Stimulated activated CD4-positive, alpha-beta T cell treated with anti-CD3 and anti-CD28 coated beads, TNF-alpha, amount 100 ng/mL, for 48 hours (primary cell): ENCODE measurements around the gene MYBBP1A.

Experiments used
- DNase-seq, 3 donors: peaks; one replicate each; pipeline ENCODE4 v3.0.0-alpha.2; 2020; ENCODE audit warnings: low read depth in 3 of 3

The MYBBP1A gene

DNA sequence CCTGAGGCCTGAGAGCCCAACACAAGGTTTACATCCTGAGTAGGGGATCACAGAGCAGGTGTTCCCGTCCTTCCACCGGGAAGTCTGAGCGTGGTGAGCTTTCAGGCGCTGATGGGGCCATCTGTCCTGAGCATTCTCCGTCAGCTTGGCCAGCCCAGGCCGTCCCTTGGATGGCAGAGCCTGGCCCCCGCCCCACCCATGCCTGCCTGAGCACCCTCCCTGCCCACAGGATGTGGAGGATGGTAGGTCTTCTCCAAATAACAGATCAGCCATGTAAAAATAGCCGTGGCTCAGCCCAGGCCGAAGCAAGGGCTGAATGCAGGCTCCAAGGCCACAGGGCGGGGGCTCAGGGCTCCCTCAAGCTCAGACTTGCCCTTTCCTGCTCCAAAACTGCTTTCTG, 36.3 kb downstream of the MYBBP1A start:
- DNase-seq, result no peak

DNA sequence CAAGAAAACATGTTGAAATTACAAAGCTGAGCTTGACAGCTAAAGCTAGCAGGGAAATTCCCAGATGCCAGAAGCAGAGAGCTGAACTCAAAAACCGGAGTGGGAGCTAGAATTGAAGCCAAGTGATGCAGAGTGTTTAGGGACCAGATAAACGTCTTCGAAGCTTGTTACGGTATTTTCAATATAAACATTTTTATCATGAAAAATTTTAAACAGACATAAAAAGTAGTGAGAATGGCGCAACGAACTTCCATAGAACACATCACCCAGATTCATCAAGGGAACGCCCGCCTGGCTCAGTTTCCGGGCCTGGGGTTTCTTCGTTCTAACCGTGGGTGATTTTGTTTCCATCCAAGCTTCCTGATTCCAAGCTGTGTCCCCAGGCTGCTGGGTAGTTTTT, 38.4 kb downstream of the MYBBP1A start:
- no peak for DNase-seq

DNA sequence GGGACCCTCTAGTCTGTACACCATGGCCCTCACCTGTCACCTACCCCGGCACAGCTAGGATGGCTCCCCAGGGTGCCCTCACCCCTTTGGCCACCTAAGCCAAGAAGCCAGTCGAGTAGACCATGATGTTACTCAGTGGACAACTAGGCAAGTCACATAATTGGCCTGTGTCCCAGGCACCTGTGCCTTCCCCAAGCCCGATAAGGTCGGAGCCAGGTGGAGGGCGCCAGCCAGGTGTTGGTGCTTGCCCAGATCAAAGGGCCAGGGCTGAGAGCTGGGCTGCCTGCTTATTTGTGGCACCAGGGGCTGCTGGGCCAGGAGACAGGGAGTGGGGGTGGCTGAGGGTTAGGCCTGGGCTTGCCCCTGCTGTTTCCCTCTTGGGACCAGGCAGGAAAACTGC, 39.7 kb downstream of the MYBBP1A start:
- no peak for DNase-seq

DNA sequence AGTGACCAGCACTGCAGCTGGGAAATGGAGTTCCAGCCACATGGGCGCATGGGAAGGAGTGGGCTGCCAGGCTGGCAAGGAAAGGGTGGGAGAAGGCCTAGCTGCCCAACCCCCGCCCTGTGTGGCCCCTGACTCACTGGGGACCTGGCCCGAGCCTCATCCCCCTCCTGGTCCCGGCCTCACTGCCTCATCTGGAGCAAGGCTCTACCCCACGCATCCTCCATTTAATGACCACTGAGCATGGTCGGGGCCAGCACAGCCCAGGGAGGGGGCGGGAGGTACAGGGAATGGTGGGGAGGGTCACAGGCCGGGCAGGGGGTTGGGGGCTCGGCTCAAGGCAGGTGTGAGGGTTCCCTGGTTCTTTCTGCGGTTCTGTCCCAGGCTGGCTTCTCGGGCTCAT, 40.4 kb downstream of the MYBBP1A start:
- DNase-seq, result no peak

DNA sequence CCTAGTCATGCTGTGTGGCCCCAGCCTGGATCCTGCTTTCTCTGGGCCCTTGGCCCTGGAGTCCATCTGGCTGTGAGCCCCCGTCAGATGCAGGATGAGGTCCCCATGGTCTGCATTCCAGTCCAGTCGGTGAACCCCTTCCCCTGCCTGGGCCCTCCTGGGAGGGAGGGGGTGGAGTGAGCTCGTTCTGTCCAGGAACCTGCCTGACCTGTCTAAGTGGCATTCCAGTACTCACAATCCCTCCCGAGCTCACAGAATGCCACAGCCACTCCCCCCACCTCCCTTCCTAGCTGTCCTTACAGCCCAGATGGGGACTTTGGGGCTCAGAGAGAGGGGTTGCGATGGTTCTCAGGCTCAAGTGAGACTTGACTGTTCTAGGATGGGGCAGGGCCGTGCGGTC, 41.0 kb downstream of the MYBBP1A start:
- DNase-seq, result no peak

DNA sequence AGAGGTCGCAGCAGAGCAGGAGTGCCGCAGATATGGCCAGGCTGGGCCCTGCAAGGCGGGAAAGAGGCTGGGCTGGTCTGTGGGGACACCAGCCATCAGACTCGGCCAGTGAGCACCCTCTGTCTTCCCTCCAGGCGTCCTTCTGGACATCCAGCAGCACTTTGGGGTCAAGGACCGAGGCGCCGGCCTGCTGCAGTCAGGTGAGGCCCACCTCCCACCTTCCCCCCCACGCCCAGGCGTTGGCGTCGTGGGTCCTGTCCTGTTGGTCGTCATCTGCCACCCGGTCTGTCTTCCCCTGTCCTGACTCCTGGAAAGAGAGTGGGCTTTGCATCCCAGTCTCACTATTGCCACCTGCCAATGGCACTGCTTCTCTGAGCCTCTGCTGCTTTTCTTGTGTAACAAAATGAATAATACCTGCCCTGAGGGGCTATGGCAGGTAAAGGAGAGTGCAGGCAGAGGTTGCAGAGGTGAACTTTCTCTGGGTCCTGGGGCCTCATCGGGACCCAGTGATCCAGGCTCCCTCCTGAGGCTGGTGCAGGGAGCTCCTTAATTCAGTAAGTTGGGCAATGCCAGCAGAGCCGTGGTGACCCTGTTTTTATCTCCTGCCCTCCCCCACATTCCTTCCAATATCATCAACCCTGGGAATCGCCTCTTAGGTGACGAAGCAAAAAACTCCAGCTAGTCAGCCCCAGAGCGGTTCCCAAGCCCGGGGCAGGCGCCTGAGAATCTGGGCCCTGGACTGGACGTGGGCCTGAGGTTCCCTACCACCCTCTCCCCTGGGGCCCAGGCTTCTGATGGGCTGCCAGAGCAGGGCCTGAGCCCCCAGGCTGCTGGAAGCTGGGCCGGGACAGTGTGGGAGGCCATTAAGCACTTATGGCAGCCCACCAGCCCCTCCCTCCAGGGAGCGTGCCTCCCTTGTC, 41.8 kb downstream of the MYBBP1A start:
- no peak for DNase-seq

DNA sequence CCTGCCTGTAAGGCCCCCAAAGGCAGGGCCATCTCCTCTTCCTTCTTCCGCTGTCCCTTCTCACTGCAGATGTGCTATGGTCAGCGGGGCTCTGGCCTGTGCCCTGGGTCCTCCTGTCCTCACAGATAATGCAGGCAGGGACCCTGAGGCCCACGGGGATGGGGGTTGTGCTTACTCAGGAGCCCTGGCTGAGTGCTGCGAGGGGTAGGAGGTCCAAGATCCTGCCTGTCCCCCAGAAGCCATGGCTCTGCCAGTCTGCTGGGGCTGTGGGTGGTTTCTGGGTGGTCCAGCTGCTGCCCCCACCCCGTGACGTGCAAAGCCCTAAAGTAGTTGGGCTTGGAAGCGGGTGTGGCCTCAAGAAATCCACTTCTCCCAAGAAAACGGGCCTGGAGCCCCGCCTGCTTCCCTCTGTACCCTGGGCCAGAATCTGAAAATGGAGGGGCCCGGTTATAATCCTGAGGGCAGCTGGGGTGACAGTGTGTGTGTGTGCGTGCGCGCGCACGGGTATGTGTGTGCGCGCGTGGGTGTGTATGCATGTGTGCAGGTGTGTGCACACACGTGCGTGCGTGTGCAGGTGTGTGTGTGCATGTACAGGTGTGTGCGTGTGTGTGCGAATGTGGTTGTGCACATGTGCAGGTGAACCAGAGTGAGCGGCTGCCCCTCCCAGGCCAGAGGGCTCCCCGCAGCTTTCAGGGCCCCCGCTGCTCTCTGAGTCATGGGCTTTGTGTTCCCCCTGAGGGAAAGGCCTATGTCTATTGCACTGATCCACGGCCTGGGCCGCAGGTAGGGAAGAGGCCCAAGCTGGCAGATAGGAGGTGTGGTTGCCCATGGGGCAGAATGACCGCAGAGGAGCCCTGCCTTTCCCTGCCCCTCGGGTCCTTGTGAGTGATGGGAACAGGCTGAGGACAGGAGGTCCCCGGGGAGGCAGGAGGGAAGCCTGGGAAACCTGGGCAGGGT, 42.8 kb downstream of the MYBBP1A start:
- DNase-seq, result no peak

DNA sequence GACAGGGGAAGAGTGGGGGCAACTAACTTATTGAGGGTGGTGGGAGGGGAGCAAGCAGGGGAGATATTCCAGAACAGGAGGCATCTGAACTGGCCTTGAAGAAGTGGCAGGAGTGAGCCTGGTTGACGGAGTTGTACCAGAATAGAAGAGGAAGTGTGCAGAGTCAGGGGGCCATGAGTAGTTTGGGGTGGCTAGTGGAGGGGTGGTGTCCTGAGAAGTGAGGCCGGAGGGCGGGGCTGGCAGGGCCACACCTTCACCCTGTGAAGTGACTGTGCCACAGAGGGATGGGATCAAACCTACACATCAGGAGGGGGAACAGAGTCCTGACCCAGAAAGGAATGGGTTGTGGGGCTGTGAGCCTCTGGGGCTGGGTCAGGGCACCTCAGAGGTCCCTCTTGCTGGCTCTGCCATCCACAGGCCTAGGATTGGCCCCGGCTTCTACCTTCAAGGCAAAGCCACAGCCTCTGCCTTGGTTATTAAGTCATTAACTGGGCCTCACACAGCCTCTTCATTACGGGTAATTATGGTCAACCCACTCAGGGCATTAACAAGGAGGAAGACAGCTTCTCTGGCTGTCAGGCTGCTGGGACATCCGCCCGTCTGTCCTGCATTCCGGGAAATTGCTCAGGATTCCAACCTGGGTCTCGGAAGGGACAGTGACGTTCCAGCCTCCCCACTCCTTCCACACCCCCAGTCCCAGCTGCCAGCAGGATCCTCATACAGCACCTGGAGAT, 43.8 kb downstream of the MYBBP1A start:
- no peak for DNase-seq

DNA sequence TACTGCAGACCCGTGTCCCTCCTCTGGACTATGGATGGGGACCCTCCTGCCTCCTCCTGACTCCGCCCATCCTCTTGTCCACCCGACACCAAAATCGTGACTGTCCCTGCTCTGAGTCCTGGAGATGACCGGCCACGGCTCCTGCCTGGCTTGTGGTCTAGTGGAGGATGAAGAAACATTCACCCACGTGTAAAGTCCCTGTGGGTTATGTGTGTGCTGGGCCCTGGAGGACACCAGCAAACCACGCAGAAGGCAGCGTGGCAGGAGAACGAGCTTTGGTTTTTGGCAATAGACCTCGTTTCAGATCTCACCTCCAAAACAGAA, 44.6 kb downstream of the MYBBP1A start:
- no peak for DNase-seq

DNA sequence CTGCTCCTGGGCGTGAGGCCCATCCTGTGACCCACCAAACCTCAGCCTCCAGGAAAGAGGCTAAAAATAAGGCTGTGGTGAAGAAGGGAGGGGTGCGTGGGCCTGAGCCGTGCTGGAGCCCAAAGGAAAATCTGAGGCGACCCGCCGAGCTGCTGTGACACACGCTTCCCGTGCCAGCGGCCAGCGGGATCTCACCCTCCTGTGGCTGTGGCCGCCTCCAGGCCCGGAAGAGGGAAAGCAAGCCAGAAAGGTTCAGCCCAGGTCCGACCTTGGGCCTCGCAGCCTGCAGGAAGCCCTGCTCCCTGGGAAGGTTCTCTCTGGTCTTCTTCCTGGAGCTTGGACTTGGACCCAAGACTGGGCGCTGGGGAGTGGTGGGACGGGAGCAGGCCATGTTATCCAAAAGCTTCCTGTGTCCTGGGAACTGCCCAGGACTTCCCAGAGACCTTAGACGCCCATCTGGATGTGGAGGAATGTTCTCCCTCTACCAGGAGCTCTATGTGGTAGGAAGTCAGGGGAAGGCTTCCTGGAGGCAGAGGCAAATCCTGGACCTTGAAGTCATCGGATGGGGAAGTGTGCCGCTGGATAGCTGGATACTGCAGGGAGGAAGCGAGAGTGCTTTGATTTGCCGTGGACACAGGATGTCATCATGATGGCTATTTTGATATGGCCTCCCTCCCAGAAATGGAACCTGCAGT, 45.1 kb downstream of the MYBBP1A start:
- no peak for DNase-seq

DNA sequence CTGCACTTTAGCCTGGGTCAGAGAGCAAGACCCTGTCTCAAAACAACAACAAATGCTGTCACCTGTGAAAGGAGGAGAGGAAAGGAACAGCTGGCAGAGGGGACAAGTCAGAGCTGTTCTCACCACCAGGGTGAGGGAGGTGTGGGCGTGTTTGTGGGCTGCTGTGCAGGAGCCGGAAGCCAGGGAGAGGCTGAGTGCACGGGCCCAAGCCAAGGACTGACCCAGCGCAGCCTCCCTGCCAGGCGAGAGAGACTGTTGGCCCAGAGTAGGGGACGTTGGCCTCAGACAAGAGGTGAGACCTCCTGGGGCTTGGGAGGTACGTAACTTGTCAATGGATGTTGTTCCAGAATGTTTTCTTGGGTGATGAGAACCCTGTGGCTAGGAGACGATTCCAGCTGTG, 45.8 kb downstream of the MYBBP1A start:
- DNase-seq, result no peak

DNA sequence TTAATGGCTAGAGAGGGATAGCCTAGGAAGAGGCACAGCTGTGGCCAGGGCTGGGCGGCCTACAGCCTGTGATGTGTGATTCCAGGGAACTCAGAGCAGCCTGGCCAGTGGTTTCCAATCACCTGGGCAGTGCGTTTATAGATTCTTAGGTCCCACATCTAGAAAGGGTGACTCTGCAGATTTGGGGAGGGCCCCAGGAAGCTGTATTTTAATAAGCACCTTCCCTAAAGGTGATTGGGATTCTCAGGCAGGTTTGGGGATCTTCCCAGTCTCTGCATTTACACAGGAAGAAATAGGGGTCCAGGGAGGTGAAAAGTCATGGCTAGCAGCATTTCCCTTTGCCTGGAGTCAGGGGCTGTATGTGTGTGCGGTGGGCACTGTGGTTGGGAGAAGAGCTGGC, 47.0 kb downstream of the MYBBP1A start:
- no peak for DNase-seq

DNA sequence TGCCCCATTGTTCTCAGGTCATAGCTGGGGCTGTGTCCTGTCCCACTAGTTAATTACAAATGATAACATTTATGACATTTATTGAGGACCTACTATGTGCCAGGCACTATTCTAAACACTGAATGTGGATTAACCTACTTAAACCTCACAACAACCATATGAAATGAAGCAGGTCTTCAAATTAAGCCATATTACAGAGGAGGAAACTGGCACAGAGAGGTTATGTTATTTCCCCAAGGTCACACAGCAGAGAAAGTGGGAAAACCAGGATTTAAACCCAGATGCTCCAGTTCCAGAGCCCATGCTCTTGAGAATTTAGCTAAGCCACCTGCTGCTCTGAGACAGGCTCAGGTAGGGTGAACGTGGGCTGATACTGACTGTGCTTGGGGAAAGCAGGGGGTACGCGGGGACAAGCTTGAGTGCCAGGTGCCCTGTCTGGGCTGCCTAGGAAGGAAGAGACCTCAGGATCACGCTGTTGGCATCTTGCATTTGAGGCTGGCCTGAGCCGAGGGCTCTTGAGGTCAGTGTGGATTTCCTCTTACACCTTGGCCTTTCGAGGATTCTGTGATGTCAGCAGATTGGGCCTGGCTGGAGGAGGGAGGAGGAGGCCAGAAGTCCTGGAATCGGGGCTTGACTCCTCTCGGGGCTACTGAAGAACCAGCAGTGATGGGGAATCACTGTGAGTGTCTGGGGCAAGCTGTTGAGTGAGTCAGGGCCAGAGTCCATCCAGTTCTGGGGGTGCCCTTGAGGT, 47.6 kb downstream of the MYBBP1A start:
- DNase-seq, result no peak

DNA sequence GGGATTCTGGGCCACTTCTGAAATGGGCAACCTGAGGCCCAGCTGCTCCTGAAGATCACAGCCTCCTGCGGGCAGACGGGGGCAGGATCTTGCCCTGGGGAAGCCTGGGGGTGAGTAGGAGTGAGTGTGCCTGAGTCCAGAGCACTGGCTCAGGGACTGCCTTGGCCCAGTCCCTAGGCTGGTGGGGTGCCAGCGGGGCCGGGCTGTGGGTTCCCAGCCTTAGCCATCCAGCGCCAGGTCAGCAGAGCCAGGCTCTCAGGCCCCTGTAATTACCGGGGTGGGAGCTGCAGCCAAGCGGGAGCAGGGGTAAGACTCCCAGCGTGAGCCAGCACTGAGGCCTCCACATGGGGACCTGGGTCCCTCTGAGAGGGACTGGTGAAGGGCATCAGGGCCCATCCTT, 48.3 kb downstream of the MYBBP1A start:
- DNase-seq, result no peak

DNA sequence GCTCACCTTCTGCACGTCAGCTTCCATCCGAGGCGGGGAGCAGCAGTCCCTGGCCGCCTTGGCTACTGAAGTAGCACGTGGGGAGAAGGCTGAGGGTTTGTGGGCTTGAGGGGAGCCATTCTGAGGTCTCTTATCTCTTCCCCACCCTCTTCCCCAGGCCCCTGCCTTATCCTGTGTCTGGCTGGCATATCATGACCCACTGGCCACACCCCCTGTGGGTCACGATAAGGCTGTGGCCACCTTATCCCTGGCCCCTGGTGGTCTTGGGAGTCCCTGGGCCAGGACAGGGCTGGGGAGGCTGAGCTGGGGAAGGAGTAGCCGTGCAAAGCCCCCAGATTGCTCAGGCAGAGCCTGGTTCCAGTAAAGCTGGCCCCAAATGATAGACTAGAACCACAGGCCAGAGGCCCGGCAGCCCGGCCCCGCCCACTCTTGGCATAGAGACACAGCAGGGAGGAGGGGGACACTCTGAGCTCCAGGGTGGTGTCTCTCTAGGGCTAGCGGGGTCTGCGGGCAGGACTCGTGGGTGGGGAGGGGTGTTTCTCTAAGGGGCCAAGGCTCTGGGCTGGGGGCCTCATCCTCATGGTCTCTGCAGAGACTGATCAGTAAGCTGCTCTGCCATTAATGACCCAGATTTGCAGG, 48.9 kb downstream of the MYBBP1A start:
- no peak for DNase-seq

DNA sequence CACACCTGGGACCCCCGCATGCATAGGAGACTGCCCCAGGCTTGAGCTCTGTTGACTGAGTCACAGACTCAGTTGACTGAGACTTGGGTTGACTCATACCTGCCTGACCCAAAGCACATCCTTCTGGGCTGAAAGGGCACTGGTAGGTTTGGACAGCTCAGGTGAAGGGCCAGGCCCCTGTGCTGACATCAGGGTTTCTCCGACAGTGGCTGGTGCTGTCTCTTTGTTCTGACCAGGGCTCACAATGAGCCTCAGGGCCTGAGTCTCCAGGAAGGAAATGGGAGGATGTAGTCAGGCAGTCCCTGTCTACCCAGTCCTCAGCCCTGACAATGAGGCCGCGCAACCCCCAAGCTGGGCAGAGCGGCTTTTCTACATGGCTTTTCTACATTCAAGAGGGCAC, 50.0 kb downstream of the MYBBP1A start:
- no peak for DNase-seq

DNA sequence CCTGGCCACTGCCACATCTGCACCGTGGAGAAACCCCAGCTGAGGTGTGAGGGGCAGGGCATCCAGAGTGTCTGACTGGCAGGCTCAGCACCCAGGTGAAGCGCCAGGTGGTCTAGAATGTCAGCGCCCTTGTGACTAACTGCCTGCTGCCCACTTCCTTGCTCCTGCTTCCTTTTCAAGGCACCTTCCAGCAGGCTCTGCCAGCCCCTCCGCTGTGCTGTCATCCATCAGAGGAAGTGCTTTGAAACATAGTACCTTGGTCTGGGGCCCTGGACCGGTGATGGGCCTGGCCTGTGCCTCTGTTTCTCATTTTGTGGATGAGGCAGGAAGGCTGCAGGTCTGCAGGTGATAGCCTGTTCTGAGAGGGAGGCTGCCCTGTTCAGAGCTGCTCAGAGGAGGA, 51.0 kb downstream of the MYBBP1A start:
- DNase-seq, result no peak

DNA sequence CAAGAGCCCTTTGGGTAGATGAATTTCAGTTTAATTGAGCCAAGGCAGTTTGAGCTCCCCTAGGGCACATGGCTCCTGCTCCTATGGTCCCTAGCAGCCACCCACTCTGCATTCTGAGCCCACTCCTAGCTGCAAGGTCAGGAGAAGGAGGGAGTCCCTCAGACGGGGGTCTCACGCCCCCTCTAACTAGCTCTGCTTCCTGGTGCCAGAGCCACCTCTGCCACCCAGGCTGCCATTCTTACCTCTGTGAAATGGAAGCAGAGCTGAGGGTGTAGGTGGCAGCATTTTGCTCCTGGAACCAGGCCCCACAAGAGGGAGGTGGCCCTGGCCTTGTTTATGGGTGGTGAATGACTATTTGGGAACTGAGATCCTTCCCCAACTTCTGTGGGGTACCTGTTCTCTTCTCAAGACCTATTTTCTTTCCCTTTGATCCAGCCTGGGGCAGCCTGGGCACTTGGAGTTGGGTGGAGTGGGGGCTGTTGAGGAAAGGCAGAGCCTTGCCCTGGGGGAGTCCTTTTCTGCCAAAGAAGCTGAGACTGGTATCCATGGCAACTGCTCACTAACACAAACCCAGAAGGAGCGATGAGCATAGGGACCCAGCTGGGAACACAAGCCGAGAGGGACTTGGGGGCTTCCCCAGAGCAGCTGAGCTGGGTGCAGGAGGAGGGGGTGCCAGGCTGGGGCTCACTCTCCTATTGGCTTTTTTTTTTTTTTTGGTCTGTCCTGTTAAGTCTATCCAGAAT, 51.7 kb downstream of the MYBBP1A start:
- DNase-seq, result no peak

DNA sequence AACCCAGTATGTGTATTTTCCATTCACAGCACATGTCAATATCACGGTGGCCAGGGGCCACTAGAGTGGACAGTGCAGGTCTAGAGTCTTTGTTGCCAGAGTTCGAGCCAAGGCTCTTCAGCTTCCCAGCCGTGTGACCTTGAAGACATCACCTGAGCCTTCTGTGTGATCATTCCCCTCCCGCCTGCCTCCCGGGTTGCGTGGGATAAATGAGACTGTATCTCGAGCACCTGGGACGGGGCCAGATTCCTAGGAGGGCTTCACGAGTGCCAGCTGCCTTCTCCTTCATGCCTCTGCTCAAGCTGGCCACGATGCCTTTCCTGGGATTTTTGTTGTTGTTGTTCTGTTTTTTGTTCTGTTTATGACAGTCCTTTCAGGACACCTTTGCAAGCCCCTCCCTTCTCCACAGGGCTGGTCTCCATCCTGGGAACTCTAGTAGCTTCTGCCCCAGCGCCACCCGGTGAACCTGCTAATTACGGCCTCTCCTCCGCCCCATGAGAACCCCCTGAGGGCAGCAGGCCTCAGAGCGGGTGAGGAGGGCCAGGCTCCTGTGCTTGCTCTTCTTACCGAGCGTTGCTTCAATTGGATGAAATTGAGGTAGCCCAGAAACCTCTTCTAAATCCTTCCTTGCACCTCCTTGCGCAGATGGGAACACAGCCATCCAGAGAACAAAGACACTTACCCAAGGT, 52.6 kb downstream of the MYBBP1A start:
- no peak for DNase-seq
